Liver (tissue), 3 donors: ENCODE data around the gene SWSAP1.

Experiments
- CTCF ChIP-seq: fragments of 150-350 bp; IDR thresholded peaks from 2 replicates; pipeline ENCODE4 v1.5.1; 2017; ENCODE audit warnings: improper control_type of control experiment, low read depth, low read length; ENCODE audit not compliant: missing input control
- EGR1 ChIP-seq, 2 donors: IDR thresholded peaks; 2 replicates each; pipeline ENCODE4 v1.6.1; 2016 to 2018; ENCODE audit warnings: antibody characterized with exemption in 2 of 2, low read depth in 2 of 2
- GABPA ChIP-seq, 2 donors: IDR thresholded peaks in 1 of 2; conservative IDR thresholded peaks in 1 of 2; 2 replicates each; pipeline ENCODE4 v1.6.1; 2016; ENCODE audit warnings: antibody characterized with exemption in 2 of 2, mild to moderate bottlenecking in 1 of 2, moderate library complexity in 1 of 2
- HNF4A ChIP-seq, 2 donors: conservative IDR thresholded peaks; 2 replicates each; pipeline ENCODE4 v1.6.1; 2016; ENCODE audit warnings: antibody characterized with exemption in 2 of 2, mild to moderate bottlenecking in 2 of 2
- JUND ChIP-seq, 2 donors: IDR thresholded peaks; 2 replicates each; pipeline ENCODE4 v1.6.1; 2016; ENCODE audit warnings: antibody characterized with exemption in 2 of 2
- MAX ChIP-seq: IDR thresholded peaks from 2 replicates; pipeline ENCODE4 v1.6.1; 2016; ENCODE audit warnings: antibody characterized with exemption
- RAD21 ChIP-seq, 2 donors: IDR thresholded peaks; 2 replicates each; pipeline ENCODE4 v1.6.1; 2016; ENCODE audit warnings: antibody characterized with exemption in 2 of 2, mild to moderate bottlenecking in 2 of 2
- REST ChIP-seq: IDR thresholded peaks from 2 replicates; pipeline ENCODE4 v1.6.1; 2016; ENCODE audit warnings: antibody characterized with exemption, mild to moderate bottlenecking
- SP1 ChIP-seq: IDR thresholded peaks from 2 replicates; pipeline ENCODE4 v1.6.1; 2018; ENCODE audit warnings: antibody characterized with exemption, mild to moderate bottlenecking
- TAF1 ChIP-seq: conservative IDR thresholded peaks from 2 replicates; pipeline ENCODE4 v1.6.1; 2016; ENCODE audit warnings: antibody characterized with exemption, mild to moderate bottlenecking
- YY1 ChIP-seq: IDR thresholded peaks from 2 replicates; pipeline ENCODE4 v1.6.1; 2016; ENCODE audit warnings: antibody characterized with exemption, mild to moderate bottlenecking
- ZBTB33 ChIP-seq: IDR thresholded peaks from 2 replicates; pipeline ENCODE4 v1.6.1; 2016; ENCODE audit warnings: antibody characterized with exemption
- donor health status: healthy.
- donor health status: healthy.

- no peak for TF ChIP-seq MAX
- no peak for TF ChIP-seq HNF4A (conservative IDR thresholded peaks at IDR 0.05)
- TF ChIP-seq CTCF, result no peak
- no peak for TF ChIP-seq REST
- no peak for TF ChIP-seq YY1
- no peak for TF ChIP-seq SP1
- no peak for TF ChIP-seq ZBTB33
- TF ChIP-seq RAD21 (IDR thresholded peaks at IDR 0.05), result no peak
- TF ChIP-seq GABPA (IDR thresholded peaks at IDR 0.05 in 1 of 2, conservative IDR thresholded peaks at IDR 0.05 in 1 of 2), result no peak
- TF ChIP-seq EGR1 (IDR thresholded peaks at IDR 0.05; ENCODE audit: low read depth in 2 of 2), result no peak
- TF ChIP-seq JUND (IDR thresholded peaks at IDR 0.05), result no peak
- TF ChIP-seq TAF1, result no peak
These were observed 15.0 kb upstream of the SWSAP1 start for GRCh38 chr19:11359421-11359820.
